Renal cortex interstitium (tissue), 11 donors: ENCODE data around the gene POLR2J. TPM values are rescaled to one million over a fixed set of nuclear protein-coding genes. Genes with fewer than 3 reads are reported as not detected.
"Not testable (repeated sequence)": the region's sequence is repeated elsewhere in the genome, so short reads cannot be mapped to it uniquely, and the experiment has no call there.

Source experiments
- DNase-seq, 11 donors: peaks; one replicate each; pipeline ENCODE4 v3.0.0-alpha.2; 2013; ENCODE audit warnings: low read depth in 9 of 11, low spot score in 4 of 11; ENCODE audit errors: extremely low read depth in 1 of 11
- polyA plus RNA-seq, 3 donors: library from polyadenylated mRNA; unstranded; fragments of 120-200 nt; gene quantifications; one replicate each; pipeline ENCODE4 v1.2.1, GENCODE V29; 2013; ENCODE audit not compliant: insufficient read length in 3 of 3

Gene POLR2J
- polyA plus RNA-seq, 3 donors = 22.4 to 32.7 (median 32.0) TPM

DNA sequence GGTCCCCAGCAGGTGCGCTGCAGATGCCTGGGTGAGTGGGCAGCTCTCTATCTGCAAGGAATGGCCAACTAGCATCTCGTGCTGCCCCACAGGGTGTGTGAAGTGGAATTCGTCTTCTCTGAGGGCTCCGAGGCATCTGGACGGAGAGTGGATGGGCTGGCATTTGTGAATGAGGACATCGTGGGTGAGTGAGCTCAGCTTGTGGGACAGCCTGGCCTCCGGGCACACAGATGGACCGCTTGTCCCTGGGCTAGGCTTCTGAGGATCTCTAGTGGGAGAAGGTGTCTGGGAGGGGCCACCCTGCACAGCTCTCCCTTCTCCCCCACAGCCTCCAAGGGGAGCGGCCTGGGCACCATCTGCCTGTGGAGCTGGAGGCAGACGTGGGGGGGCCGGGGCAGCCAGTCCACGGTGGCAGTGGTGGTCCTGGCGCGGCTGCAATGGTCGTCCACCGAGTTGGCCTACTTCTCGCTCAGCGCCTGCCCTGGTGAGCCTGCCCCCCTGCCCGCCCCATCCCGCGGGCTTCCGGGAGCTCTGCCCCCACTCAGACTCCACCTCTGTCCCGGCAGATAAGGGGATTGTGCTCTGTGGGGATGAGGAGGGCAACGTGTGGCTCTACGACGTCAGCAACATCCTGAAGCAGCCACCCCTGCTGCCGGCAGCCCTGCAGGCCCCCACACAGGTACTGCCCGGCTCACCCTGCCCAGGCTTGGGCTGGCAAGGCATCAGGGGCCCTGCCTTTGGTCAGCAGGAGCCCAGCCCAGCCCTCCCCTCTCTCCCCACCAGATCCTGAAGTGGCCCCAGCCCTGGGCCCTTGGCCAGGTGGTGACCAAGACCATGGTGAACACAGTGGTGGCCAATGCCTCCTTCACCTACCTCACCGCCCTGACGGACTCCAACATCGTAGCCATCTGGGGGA is 6.3 kb downstream of the POLR2J start:
- DNase-seq = no peak

DNA sequence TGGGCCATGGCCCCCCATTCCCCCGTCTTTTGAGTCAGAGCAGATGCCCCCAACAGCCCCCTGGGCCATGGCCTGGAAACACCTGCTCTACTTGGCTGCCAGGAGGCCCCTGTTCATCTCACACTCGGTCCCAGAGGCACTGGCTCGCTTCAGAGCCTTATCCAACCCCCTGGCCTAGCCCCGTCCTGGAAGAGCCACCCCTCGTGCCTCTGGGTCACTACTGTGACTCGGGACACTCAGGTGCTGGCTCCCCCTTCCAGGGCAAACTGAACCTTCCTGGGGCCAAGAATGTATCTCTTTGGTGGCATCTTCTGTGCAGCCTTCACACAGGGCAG is 7.0 kb downstream of the POLR2J start:
- DNase-seq = no peak

DNA sequence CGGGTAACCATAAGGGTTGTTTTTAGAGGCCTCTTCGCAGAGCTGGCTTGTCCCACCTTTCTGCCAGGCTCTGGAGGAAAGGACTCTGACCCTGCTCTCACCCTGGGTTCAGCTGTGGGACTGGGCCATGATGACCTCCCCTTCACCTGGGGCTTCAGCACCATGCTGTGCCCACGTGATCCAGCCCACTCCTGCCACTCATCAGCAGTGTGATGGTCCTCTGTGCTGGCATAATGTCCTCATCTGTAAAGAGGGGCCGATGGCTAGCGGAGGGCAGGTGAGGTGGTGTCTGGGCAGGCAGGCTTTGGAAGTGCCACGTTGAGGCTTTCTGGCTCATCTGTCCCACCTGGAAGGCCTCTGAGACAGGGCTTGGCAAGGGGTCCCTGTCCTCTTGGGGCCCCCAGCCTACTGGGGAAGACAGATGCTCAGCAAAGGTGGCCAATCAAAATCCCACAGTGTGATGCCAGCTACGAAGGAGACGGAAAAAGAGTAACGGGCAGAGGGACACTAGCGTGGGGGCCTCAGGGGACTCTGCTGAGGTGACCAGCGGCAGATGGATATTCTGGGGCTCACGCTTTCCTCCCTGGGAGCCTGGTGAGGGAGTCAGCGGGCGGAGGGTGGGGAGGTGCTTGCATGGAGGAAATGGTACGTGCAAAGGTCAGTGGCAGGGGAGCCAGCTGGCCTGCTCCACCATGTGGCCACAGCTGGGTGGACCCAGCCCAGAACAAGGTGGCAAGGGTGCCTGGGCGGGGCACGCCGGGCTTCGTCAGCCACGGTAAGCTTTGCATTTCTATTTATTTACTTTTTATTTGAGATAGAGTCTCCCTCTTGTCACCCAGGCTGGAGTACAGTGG is 8.5 kb downstream of the POLR2J start:
- DNase-seq = no peak

DNA sequence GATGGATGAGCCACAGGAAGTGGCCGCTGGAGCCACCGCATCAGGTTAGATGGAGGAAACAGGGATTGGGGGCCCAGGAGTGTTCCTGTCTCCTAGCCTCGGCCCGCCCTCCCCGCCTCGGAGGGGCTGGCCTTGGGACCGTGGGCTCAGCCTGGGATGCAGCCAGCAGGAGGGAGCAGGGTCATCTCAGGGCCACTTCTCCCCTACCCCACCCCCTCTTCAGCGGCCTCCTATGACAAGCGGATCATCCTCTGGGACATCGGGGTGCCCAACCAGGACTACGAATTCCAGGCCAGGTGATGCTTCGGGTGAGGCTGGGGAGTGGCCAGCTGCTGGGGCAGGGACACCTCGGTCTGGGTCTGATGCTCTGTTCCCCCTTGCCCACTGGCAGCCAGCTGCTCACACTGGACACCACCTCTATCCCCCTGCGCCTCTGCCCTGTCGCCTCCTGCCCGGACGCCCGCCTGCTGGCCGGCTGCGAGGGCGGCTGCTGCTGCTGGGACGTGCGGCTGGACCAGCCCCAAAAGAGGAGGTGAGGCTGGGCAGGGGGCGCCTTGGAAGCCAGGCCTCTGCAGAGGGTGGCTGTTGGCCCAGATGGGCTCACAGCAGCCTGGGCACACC is 9.3 kb downstream of the POLR2J start:
- no peak for DNase-seq

DNA sequence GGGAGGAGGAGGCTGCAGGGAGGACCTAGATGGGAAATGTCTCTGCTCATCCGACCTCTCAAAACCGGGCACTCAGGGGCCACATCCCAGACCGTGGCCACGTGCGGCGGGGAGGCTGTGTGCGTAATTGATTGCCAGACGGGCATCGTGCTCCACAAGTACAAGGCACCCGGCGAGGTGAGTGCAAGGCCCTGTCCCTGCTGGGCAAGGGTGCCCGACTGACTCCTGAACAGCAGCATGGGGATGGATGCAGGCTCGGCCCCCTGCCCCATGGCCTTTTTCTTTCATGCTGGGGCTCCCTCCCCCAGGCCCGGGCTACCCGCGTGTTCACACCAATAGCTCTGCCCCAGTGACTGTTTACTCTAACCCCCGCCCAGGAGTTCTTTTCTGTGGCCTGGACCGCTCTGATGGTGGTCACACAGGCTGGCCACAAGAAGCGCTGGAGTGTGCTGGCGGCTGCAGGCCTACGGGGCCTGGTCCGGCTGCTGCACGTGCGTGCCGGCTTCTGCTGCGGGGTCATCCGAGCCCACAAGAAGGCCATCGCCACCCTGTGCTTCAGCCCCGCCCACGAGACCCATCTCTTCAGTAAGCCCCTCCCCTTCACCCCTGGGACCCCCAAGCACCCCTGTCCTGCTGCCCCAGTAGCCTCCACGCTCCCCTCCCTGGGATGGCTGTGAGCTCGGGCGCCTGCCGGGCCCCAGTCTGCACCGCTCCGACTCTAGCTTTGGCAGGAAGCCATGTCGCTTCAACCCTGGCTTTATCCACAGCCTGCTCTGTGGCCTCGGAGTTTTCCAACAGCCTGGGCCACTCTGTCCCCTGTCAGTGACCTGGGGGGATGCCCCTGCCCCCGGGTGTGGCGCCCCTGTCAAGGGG is 10.0 kb downstream of the POLR2J start:
- no peak for DNase-seq

DNA sequence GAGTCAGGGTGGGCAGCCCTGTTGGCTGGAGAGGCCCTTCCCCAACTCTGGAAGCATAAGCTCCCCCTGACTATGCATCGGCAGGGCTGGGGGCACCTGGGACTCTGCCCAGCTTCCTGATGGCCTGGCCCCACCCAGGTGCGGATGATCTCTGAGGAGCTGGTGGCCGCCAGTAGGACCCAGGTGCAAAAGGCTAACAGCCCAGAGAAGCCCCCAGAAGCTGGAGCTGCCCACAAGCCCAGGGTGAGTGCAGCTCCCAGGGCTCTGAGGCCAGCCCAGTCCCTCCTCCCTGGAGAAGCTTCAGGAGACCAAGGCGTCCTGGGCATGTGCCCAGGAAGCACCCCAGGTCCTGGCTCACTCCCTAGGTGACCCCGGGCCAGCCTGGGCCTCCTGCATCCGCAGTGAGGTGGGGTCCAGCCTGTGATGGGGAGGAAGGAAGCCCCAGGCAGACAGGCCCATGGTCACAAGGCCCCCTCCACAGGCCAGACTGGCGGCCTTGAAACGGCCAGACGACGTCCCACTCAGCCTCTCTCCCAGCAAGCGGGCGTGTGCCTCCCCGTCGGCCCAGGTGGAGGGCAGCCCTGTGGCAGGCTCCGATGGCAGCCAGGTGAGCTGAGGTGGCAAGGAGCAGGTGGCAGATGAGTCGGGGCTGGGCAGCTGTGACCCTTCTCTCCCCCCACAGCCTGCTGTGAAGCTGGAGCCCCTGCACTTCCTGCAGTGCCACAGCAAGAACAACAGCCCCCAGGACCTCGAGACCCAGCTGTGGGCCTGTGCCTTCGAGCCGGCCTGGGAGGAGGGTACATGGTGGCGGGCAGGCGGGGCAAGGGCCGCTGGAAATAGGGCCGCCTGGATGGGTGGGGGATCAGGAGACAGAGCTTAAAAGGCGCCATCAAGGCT is 10.9 kb downstream of the POLR2J start:
- DNase-seq = no peak

DNA sequence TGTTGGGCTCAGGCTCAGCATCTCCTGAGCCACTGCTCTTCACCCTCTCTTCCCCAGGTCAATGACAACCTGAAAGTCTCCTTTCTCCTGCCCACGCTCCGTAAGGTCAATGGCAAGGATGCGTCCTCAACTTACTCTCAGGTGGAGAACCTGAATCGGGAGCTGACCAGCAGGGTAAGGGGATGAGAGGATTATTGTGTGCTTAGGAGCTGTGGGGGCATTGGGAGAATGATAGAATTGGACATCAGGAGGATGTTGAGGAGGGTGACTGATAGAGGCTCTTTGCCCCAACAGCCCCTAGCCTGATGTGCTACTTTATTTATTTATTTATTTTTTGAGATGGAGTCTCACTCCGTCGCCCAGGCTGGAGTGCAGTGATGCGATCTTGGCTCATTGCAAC is 12.6 kb downstream of the POLR2J start:
- no peak for DNase-seq

DNA sequence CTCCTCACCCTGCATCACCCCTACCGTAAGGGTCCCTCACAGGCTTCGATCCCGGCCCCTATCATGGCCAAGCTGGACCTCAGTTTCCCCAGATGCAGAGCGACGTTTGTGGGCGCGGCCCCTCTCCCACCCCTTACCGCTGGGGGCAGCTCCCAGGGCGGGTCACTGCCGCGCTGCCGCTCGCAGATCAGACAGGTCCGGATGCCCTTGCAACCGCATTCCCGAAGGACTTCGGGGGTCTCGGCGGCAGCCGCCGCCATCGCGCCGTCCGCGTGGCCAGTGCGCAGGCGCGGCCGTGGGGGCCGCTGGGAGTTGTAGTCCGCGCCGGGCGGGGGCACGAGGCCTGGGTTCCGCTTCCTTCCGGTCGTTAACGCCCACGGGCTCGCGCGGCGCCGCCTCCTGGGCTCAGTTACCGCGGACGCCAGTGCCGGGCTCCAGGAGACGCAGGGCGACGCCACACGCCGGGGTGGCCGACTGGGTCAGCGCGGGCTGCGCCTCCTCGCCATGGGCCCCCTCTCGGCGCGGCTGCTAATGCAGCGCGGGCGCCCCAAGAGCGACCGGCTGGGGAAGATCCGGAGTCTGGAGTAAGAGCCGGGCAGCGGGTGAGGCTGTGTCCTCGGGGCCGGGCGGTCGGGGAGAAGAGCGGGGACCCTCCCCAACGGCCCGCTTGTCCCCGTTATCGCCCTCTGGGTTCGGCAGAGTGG is 14.0 kb downstream of the POLR2J start, which contains the start of the genes ALKBH4 and LRWD1:
Gene ALKBH4, minus strand, starts transcription at position 287 of the 704 bp plus-strand sequence. Its CDS starts 27 bp downstream, at position 260.
Gene LRWD1, plus strand, starts transcription at position 408 of the 704 bp plus-strand sequence. Its CDS starts 97 bp downstream, at position 505.
- DNase-seq = peak; percentile 72 to 88 (median 84)

DNA sequence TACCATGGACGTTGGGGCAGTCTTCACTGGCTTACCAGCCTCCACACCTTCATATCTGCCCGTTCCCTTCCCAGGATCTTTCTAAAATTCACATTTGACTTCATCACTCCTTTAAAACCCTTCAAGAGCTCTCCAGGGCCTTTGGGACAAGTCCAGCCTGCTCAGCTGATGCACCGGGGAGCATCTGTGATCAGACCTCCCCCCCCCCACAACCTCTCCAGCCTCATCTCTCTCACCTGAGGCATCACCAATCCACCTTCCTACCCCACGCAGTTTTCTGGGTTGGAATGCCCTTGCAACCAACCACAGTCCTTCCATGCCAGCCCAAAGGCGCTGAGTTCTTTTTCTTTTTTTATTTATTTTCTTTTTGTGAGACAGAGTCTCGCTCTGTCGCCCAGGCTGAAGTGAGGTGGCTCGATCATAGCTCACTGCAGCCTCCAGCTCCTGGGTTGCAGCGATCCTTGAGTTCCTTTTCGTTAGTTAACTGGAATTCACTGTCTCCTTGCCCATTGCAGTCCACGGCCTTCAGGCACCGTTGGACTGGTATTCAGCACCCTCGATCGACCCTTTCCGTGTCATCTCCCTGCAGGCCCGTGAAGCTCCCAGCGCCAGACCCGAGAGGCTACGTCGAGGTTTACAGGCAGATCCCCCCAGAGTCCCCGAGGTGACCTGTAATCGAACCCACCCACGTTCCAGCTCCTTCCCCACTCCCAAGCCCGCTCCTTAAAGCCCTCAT is 14.7 kb downstream of the POLR2J start:
- DNase-seq = no peak

DNA sequence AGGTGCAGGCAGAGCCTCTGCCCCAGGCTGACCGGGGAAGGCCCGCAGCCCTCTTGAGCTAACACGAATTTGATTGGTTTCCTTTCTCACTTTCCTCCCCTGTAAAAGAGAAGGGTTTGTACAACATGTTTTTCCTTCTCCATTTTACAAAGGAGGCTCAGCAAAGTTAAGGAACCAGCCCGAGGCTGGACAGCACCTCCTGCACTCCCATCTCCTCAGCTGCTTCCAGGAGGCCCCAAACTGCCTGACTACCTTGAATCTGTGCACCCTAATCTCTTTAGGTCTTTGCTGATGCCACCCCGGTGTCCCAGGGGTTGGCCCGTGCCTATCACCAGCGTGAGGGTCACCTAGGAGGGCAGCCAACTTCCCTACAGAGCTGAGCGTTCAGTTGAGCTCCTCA is 18.3 kb downstream of the POLR2J start:
- no peak for DNase-seq

DNA sequence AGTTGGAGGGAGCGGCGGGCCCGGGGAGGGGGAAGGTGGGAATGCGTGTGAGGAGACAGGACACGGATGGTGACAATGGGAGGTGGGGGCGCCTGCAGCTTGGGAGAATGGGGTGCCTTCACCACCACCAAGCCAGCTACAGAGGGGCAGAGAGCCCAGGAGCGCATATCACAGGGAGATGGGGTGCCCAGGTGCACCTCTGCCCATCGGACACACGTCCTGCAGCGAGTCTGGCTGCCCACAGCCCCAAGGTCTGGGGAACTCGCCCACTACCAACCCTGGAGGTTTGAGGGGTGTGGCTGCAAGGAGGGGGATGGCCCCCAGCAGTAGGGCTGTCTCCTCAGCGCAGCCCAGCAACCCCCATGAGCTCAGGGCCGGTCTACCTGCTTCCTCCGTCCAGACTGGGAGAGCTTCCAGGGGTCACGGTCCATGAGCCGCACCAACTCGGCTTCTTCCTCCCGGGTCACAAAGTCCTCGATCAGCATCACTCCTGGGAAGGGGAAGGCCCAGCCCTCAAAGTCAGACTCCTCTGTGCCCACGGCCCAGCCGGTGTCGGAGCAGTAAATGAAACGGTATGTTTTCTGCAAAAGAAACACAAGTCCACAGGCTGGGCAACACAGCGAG is 19.4 kb downstream of the POLR2J start:
- no peak for DNase-seq

DNA sequence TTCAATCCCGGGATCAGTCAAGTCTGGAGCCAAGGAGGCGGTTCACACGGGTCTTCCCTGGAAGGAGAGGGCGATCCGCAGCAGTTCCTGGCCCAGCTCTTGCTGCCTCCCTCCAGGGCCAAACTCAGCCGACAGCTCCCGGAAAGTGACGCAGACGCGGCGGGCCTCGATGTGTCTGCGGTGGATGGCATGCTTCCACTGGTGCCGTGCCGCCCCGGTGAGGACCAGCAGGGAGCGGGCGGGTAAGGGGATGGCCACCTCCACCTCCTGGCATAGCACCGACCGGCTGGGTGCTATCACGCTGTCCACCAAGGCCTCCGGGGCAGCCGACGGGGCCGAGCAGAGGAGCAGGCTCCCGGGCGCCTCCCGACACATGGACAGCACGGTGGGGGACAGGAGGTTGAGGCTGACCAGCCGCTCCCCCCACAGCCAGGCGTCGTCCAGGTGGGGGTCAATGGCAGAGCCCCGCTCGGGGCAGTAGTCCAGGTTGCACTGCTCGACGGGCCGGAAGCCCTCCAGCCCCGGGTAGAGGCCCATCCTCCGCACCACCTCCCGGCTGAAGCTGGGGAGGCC is 21.3 kb downstream of the POLR2J start:
- no peak for DNase-seq

DNA sequence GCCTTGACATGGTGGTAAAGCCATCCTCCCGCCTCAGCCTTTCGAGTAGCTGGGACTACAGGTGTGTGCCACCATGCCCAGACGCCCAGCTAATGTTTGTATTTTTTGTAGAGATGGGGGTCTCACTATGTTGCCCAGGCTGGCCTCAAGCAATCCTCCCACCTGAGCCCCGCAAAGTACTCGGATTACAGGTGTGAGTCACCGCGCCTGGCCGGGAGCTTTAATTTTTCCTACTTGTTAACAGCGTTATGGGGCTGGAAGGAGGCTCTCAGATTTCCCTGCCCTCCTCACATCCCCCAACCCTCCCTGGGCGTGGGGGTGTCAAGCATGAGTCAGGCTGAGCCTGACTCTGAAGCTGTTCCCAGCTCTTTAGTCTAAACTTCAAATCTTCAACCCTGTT is 22.4 kb downstream of the POLR2J start:
- no peak for DNase-seq

DNA sequence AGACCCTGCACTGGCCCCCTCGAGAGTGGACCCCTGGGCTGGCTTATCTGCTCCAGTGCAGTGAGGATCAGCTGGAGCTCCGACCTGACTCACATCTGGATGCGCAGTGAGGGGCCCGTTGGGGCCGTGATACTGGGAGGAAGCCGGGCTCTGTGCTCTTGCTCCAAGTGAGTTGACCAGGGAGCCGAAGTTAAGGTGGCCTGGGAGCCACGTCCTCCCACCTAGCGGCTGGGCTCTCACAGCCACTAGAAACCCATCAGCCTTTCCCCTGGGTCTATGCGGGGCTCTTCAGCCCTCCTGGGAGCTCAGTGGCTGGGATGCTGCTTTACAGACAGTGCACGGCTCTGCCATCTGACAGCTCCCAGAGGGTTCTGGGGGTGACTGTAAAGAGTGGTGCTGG is 23.1 kb downstream of the POLR2J start:
- DNase-seq = no peak

DNA sequence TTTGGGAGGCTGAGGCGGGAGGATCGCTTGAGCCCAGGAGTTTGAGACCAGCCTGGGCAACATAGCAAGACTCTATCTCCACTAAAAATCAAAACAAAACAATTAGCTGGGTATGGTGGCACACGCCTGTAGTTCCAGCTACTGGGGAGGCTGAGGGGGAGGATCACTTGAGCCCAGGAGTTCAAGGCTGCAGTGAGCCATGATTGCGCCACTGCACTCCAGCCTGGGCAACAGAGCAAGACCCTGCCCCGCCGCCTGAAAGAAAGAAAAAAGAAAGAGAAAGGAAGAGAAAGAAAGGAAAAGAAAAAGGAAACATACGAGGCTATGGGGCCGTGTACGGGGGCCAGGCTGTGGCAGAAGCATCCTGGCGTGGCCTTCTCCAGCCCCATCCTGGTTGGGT is 23.8 kb downstream of the POLR2J start:
- not testable (repeated sequence) for DNase-seq

DNA sequence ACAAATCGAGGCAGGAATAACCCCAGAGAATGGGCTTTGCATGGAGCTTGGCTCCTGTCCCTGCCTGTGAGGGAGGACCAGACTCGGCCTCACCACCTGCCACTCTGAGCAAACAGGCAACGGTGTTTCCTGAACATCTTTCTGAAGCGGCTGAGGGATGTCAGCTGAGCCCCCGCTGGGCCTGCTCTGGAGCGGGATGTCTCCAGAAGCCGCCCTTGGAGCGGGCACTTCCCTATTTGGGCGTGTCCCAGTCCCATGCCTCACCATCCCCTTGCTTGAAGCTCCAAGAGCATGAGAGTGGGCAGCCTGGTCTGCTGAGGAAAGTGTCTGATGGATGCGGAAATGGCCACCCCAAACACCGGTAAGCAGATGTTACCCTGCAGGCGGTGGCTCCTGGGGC is 24.3 kb downstream of the POLR2J start:
- DNase-seq = no peak
